DOHH2 (cell line): ENCODE results near the gene RAI1.

ENCODE experiments used
- CTCF ChIP-seq: fragments of 200-600 bp; sonication (generic); IDR thresholded peaks from one replicate; pipeline ENCODE4 v1.5.1; 2014; ENCODE audit warnings: antibody characterized with exemption, mild to moderate bottlenecking, low read depth, low read length; ENCODE audit not compliant: poor library complexity, severe bottlenecking
- EZH2phosphoT487 ChIP-seq: fragments of 200-600 bp; sonication (generic); IDR thresholded peaks from 2 replicates; pipeline ENCODE4 v1.6.1; 2017; ENCODE audit warnings: borderline replicate concordance, mild to moderate bottlenecking, antibody characterized with exemption, low read length, moderate library complexity, mixed read lengths

- TF ChIP-seq CTCF (no peak), EZH2phosphoT487 (no peak)
These were observed 2.6 kb downstream of the RAI1 start for GRCh38 chr17:17683710-17684365.
